ENCODE measurements around the gene SSTR4.

DNA sequence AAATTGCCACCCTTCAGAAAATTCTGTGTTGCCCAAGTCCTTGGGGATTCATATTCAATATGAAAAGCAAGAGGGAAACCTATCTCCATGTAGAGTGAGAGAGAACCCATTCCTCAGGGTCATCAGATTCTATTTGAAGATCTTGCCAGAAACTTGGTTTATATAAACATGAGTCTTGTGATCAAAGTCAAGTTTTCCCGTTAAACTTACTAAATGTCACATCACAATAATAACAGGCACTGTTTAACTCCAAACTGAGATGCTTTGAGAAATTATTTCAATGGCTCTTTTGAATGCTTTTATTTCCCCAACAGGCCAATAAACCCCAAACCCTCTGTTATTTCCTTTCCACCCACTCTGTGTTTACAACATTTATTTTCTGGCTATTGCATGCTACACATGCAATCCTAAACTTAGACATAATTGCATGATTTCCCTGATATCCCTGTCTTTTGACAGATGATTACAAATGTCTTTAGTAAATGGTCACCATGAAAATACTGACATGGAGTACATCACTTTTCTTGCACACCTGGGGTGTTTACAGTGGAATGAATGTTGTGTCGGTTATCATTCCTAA lies 31.1 kb upstream of the SSTR4 start:
- TF ChIP-seq POLR2A (IDR thresholded peaks at IDR 0.05; ENCODE audit: low read length), result no peak
- no peak for TF ChIP-seq MAZ (IDR thresholded peaks at IDR 0.05; ENCODE audit: borderline replicate concordance, low read depth, low read length)
- TF ChIP-seq EP300 (IDR thresholded peaks at IDR 0.05), result no peak
- TF ChIP-seq CTCF (IDR thresholded peaks at IDR 0.05), result no peak
- TF ChIP-seq CEBPB (IDR thresholded peaks at IDR 0.05), result no peak
